HG03039 (cell line): ENCODE measurements around the gene ZSWIM7.
"Not testable (repeated sequence)": the region's sequence is repeated elsewhere in the genome, so short reads cannot be mapped to it uniquely, and the experiment has no call there.

Experiments
- ATAC-seq: cut with Tn5 transposase; IDR thresholded peaks from one replicate; pipeline ENCODE4 v1.9.1; 2021; ENCODE audit warnings: mild to moderate bottlenecking, moderate library complexity; ENCODE audit not compliant: unreplicated experiment

ZSWIM7 gene

GRCh38 chr17:15999974-16000827, 697 bp upstream of the ZSWIM7 start:
- ATAC-seq: peak; percentile 26

GRCh38 chr17:15998031-15998562, 1.4 kb downstream of the ZSWIM7 start:
- ATAC-seq: no peak

DNA sequence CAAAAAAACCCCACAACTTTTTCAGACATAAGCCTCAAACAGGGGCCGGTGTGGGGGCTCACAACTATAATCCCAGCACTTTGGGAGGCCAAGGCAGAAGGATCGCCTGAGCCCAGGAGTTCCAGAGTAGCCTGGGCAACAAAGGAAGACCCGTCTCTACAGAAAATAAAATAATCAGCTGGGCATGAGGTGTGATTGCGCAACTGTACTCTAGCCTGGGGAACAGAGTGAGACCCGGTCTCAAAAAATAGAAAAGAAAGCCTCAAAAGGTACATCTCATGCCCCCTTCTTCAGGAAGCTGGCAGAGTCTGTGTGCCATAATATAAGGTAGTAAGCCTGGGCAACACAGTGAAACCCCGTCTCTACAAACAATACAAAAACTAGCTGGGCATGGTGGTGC, 3.2 kb downstream of the ZSWIM7 start:
- ATAC-seq: no peak

DNA sequence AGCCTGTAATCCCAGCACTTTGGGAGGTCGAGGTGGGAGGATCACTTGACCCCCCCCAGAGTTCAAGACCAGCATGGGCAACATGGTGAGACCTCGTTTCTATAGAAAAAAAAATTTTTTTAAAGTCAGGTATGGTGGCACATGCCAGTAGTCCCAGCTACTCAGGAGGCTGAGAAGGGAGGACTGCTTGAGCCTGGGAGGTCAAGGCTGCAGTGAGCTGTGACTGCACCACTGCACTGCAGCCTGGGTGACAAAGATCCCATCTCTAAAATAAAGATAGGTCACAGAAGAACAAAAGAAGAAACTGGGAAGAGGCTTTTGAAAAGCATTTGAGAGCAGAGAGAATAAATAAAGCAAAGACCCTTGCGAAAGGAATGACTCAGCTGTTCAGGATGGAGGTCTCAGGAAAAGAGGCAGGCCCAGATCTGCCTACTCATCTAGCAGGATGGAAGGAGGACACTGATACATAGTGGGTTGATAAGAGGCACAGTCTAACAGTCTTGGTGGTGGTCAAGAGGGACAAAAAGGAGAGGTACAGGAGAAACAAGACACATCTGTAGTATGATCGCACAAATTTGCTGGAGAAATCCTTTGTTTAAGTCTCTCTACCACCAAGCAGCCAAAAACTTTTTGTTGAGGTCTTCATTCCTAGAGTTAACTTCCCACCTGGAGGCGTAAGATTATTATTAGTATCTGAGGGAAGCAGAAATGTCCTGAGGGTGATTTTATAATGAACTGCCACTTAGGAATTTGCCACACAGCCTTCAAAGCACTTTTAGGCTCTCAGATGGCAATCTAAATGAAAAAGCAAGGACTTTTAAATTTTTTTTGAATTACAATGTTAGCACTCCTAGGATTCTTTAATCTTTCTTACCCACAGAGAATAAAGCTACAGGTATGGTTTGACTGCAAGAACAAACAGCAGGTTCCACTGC, 17.6 kb downstream of the ZSWIM7 start:
- no peak for ATAC-seq

DNA sequence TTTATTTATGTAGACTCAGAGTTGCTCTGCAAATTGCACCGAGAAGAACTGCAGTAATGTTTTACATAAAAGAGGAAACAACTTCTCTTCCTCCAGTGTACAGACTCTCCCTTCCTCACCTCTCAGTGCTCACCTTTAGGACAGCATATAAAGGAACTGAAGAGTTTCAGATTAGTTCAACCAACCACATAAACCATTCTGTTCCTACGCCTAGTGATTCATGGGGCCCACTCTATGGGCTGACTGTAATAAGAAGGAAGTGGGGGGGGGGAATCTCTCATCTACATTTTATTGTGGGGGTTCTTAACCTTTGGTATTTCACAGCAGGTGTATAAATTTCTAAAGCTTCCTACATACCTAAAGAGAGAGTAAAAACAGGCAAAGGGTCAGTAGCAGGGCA, 18.3 kb downstream of the ZSWIM7 start:
- no peak for ATAC-seq

DNA sequence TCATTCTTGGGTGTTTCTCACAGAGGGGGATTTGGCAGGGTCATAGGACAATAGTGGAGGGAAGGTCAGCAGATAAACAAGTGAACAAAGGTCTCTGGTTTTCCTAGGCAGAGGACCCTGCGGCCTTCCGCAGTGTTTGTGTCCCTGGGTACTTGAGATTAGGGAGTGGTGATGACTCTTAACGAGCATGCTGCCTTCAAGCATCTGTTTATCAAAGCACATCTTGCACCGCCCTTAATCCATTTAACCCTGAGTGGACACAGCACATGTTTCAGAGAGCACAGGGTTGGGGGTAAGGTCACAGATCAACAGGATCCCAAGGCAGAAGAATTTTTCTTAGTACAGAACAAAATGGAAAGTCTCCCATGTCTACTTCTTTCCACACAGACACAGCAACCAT, 20.5 kb downstream of the ZSWIM7 start:
- ATAC-seq: not testable (repeated sequence)

GRCh38 chr17:15978606-15979005, 20.9 kb downstream of the ZSWIM7 start:
- ATAC-seq: no peak

DNA sequence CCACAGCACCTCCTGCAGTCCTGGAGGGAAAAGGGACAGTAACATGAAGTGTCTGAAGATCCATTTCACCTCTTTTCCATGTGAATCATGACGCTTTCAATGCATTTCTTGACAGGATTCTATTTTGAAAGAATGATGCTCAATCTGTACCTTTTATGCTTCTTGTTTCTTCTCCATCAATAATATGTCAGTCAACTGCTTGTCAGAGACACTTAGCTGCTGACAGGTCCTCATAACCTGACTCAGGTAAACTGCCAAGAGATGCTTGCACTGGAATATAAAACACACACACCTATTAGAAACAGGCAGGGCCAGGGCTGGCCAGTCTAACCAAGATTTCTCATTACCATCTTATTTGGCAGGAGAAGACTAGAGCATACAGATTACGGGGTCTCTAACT, 21.6 kb downstream of the ZSWIM7 start:
- ATAC-seq: no peak

DNA sequence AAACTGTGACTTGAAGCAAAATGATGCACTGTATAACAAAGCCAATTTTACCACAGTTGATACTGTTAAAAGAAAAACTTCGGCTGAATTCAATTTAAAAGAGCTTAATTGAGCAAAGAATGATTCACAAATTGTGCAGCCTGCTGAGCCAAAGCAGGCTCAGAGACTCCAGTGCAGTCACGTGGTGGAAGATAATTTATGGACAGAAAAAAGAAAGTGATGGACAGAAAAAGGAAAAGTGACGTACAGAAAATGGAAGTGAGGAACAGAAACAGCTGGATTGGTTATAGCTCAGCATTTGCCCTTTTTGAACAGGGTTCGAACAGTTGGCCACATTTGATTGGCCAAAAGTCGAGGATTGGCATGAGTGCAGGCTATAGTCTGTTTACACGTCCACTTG, 25.7 kb downstream of the ZSWIM7 start:
- ATAC-seq: no peak

- no peak for ATAC-seq
Measured at GRCh38 chr17:15973016-15973415, 26.5 kb downstream of the ZSWIM7 start.

DNA sequence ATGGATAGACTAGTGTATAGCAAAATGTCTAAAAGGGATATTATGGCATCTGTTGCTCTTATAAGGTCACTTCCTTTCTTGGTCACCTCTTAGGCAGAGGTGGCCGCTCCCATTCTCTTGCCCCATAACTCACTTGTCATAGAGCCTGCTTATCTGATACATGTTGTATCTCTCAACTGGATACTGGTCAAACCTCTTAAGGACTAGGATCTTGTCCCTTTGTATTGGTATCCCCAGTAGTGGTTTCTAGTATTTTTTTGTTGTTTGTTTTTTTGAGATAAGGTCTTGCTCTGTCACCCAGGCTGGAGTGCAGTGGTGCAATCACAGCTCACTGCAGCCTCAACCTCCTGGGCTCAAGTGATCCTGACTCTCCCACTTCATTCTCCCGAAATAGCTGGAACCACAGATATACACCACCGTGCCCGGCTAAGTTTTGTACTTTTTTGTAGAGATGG, 27.0 kb downstream of the ZSWIM7 start:
- no peak for ATAC-seq

GRCh38 chr17:15971882-15972281, 27.6 kb downstream of the ZSWIM7 start:
- no peak for ATAC-seq

GRCh38 chr17:15971098-15971678, 28.3 kb downstream of the ZSWIM7 start:
- no peak for ATAC-seq

DNA sequence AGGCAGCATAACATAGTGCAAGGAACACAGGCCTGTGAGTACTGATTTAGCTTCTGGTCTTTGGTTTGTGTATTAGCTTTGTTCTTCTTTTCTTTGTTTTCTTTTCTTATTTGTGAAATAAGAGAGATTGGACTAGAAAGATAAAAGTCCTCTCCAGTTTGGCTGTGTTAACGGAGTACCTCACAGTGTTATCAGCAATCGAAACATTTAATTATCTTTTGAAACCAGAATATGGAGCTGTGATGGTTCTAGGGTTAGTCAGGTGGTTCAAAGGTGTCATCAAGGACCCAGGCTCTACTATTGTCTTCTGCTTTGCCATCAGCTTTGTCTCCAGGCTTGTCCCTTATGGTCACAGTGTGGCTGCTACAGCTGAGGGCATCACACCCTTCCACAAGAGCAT, 29.0 kb downstream of the ZSWIM7 start:
- no peak for ATAC-seq

GRCh38 chr17:15969463-15969862, 30.0 kb downstream of the ZSWIM7 start:
- no peak for ATAC-seq

DNA sequence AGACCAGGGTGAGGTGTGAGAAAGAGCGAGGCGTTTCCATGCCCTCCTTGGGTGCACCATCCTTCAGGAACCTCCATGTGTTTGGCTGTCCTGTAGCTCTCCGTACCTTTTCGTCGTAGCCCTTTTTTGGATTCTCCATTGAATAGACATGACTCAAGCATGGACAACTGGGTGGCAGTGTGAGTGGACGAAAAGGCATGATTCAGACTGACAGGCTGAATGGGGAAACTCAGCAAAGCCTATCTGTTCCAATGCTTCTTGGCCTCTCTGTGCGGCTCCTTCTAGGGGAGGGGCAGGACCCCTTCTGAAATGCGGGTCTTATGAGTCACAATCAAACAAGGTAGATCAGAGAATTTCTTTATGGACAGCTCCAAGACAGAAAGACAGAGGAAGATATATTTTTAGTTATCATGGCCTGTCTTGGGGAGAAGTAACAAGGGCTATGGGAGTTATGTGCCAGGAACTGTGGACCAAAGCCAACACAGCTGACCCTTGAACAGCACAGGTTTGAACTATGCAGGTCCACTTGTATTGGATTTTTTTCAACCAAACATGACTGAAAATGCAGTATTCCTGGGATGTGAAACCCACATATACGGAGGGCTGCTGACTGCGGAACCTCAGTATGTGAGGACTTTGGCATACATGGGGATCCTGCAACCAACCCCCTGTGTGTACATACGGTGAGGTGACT, 31.7 kb downstream of the ZSWIM7 start:
- no peak for ATAC-seq

GRCh38 chr17:15966879-15967248, 32.6 kb downstream of the ZSWIM7 start:
- no peak for ATAC-seq

DNA sequence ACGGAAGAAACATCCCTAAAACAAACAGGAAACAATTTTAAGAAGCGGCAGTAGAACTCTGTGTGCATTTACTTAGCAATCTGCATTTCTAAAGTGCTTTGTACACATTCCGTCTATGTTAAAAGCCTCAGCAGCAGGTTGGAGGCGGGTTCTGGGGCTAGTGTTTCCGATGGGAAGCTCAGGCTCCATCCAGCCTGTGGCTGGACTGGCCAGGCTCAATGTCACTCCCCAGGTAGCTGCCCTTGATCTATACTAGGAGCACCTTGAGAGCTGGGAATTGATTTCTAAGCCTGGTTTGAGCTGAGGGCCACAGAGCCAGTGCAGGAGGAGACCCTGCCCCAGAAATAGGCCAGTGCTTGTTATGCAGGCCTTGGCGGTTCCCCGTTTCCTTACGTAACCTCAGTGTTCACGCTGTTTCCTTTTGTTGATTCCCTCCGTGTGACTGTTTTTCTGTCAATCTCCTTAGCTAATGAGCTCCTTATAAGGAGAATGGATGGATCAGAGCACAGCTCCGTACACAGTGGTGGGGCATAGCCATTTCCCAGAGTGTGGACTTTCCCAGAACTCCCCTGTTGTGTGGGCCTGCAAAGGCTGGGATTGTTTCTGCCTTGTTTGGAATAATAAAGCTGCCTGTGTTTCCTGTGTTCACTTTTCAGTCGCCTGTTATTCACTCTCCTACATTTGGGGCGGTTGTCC, 33.2 kb downstream of the ZSWIM7 start:
- no peak for ATAC-seq

DNA sequence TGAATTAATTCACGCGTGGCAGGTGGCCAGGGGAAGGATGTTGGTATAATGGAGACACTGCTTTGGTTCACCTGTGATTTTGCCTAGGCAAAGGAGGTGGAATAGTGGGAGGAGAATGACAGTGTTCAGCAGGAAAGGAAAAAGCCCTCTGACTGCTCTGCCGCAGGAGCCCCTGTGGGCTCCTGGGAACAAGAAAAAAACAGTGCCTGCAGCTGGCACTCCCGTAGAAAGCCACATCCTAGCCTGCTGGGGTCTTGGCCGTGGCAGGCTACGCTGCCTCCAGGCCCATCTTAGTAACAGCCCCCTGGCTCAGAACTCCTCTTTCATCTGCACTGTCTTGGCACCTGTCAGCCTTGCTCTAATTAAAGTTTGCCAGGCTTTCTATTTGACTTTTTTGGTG, 34.0 kb downstream of the ZSWIM7 start:
- no peak for ATAC-seq

GRCh38 chr17:15963670-15964110, 35.8 kb downstream of the ZSWIM7 start:
- no peak for ATAC-seq
